ENCODE data around the gene PTBP2.

- no peak for TF ChIP-seq CTCF (IDR thresholded peaks at IDR 0.05; ENCODE audit: low read depth, low read length)
- no peak for TF ChIP-seq POLR2A (IDR thresholded peaks at IDR 0.05; ENCODE audit: extremely low read depth, insufficient read length)
- no peak for TF ChIP-seq MYC (IDR thresholded peaks at IDR 0.05; ENCODE audit: low read depth, low read length)
- TF ChIP-seq MAX (IDR thresholded peaks at IDR 0.05; ENCODE audit: low read depth, low read length): no peak
Observed at GRCh38 chr1:96723377-96723776, 1.8 kb downstream of the PTBP2 start.

Data from NB4 (cell line).